Gastrocnemius medialis (tissue), 4 donors: ENCODE data around the gene VTN. TPM values are rescaled to one million over a fixed set of nuclear protein-coding genes. Genes with fewer than 3 reads are reported as not detected.

Source experiments
- ATAC-seq, 2 donors: fragments of 150-250 bp; one replicate each; pipeline ENCODE4 v1.9.1; 2016
- DNase-seq, 2 donors: peaks; one replicate each; pipeline ENCODE4 v3.0.0-alpha.2; 2019
- H3K27ac ChIP-seq, 4 donors: fragments of 200-600 bp; sonication (generic); 1 replicate in 1 of 4; 2 replicates in 3 of 4; pipeline ENCODE4 v1.5.1; 2016 to 2018; ENCODE audit warnings: mild to moderate bottlenecking in 2 of 4, moderate library complexity in 1 of 4
- H3K27me3 ChIP-seq, 3 donors: fragments of 200-600 bp; sonication (generic) in 2 of 3; 1 replicate in 1 of 3; 2 replicates in 2 of 3; pipeline versions ENCODE4 v1.5.1 to v1.6.0; 2016 to 2019; ENCODE audit warnings: mild to moderate bottlenecking in 1 of 3, moderate library complexity in 1 of 3
- H3K36me3 ChIP-seq, 2 donors: fragments of 200-600 bp; sonication (generic) in 1 of 2; one replicate each; pipeline ENCODE4 v1.5.1; 2017 to 2018
- H3K4me1 ChIP-seq, 2 donors: fragments of 200-600 bp; sonication (generic) in 1 of 2; one replicate each; pipeline ENCODE4 v1.5.1; 2016 to 2017; ENCODE audit warnings: mild to moderate bottlenecking in 2 of 2
- H3K4me3 ChIP-seq, 4 donors: fragments of 200-600 bp; sonication (generic) in 3 of 4; 1 replicate in 1 of 4; 2 replicates in 3 of 4; pipeline ENCODE4 v1.5.1; 2016 to 2019; ENCODE audit warnings: mild to moderate bottlenecking in 2 of 4
- H3K9me3 ChIP-seq, 3 donors: fragments of 200-600 bp; sonication (generic) in 2 of 3; 1 replicate in 1 of 3; 2 replicates in 2 of 3; pipeline ENCODE4 v1.5.1; 2016 to 2019
- POLR2A ChIP-seq, 2 donors: fragments of 450-650 bp; IDR thresholded peaks; one replicate each; pipeline ENCODE4 v1.6.1; 2017; ENCODE audit warnings: antibody characterized with exemption in 2 of 2, mild to moderate bottlenecking in 2 of 2, moderate library complexity in 2 of 2
- in situ Hi-C, 4 donors: fragments of 200-750 bp; cut with MboI; loops; one replicate each; pipeline versions ENCODE4 v1.15.0 to v1.8.0; 2017; ENCODE audit warnings: low sequenced_read_pairs in 4 of 4
- intact Hi-C: fragments of 100-400 bp; cut with DNase I; formaldehyde crosslinking; loops from one replicate; pipeline ENCODE4 v1.15.1; 2023; ENCODE audit warnings: low total_unique reads
- total RNA-seq, 4 donors: library from RNA; depleted of rRNA; stranded (reverse); fragments of >200 nt; gene quantifications; one replicate each; pipeline versions ENCODE4 v1.1.0 to v1.2.3, GENCODE V29; 2016
- TF ChIP-seq, protein P1 (sequence below), 5 experiments: fragments of 450-650 bp in 3 of 5; fragments of 200-600 bp in 2 of 5; sonication (generic) in 2 of 5; IDR thresholded peaks in 4 of 5; conservative IDR thresholded peaks in 1 of 5; 1 replicate in 4 of 5; 2 replicates in 1 of 5; pipeline ENCODE4 v1.5.1; 2016 to 2019; ENCODE audit warnings: antibody characterized with exemption in 5 of 5, mild to moderate bottlenecking in 3 of 5, moderate library complexity in 3 of 5

Gene VTN
- total RNA-seq, 4 donors from 2014 or later: 3.8 to 11.5 TPM; not detected in 2

DNA sequence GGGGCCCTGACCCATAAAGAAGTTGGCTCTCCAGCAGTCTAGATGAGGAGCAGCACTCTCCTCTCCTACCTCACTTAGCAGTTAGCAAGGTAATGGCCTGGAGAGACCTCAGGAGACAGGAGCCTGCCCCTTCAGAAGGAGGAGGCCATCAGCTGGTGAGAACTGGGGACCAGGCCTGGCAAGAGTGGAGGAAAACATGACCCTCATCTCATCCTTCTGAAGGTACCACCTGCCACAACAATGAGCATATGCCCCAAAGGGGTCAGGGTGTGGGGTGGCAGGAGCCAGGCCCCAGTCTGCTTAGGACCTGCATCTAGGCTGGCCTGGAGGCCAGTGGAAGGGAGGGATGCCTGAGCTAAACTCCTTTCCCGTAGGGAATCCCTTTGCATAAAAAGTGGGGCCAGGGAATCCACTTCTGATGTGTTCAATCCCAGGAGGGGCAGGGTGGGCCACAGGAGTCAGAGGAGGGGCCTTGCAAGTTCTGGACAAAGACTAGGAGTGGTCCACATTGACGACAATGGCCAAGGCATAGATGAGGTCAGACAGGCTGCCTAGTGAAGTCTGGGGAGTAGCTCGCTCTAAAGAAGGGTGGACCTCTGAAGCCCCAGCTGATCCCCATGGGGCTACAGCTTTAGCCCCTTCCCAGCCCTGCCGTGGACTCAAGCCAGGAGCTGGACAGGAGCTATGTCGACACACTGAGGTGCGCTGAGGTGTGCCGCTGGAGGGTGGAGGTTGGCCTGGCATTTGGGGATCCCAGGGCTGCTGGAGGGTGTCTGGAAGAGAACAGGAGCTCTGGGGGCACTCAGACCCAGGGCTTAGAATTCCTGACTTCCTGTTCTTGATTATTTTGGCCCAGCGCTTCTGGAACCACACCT, 6.1 kb downstream of the VTN start:
- intact Hi-C loops: no loop called here
- in situ Hi-C loops: loop anchor here in 1 of 4 donors (25.0 kb wide), 1 partner anchor 598 kb away; the partner anchor contains the start of gene PHF12
- Histone ChIP-seq H3K9me3 (no peaks in the 10 kb centered on the region), H3K27ac (no peak overlapping the region), H3K4me1 (no peaks in the 10 kb centered on the region), H3K27me3 (no peaks in the 10 kb centered on the region), H3K36me3 (peaks cover 0 to 58% of the 10 kb centered on the region in 2 donors), H3K4me3 (no peak overlapping the region)
- TF ChIP-seq, protein P1, sequence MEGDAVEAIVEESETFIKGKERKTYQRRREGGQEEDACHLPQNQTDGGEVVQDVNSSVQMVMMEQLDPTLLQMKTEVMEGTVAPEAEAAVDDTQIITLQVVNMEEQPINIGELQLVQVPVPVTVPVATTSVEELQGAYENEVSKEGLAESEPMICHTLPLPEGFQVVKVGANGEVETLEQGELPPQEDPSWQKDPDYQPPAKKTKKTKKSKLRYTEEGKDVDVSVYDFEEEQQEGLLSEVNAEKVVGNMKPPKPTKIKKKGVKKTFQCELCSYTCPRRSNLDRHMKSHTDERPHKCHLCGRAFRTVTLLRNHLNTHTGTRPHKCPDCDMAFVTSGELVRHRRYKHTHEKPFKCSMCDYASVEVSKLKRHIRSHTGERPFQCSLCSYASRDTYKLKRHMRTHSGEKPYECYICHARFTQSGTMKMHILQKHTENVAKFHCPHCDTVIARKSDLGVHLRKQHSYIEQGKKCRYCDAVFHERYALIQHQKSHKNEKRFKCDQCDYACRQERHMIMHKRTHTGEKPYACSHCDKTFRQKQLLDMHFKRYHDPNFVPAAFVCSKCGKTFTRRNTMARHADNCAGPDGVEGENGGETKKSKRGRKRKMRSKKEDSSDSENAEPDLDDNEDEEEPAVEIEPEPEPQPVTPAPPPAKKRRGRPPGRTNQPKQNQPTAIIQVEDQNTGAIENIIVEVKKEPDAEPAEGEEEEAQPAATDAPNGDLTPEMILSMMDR (IDR thresholded peaks at IDR 0.05 in 4 of 5, conservative IDR thresholded peaks at IDR 0.05 in 1 of 5): no peak
- no peak for DNase-seq
- ATAC-seq: no peak

DNA sequence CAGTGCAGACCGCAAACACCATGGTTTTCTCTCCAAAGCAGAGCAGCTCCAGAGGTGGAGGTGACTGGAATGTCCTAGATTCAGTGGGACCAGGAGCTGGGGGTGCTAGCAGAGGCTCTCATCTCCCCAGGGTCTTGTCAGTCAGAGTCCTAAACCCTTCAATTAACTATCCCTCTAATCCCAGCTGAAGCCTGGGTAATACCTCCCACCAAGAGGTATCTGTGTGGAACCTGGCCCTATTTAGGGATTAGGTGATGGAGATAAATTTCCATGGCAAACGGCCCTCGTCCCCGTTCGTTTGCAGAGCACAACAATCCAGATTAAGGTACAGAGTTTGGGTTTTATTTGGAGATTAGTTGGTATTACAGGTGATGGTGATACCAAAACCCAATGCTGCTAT, 6.9 kb downstream of the VTN start:
- no peaks in the 10 kb centered on the region for H3K9me3 ChIP-seq
- H3K27me3 ChIP-seq: no peaks in the 10 kb centered on the region
- no peak overlapping the region for H3K4me3 ChIP-seq
- DNase-seq (no peak), ATAC-seq (no peak)
- intact Hi-C loops: no loop called here
- H3K36me3 ChIP-seq: peaks cover 0 to 59% of the 10 kb centered on the region in 2 donors
- TF ChIP-seq POLR2A (IDR thresholded peaks at IDR 0.05): no peak
- TF ChIP-seq, protein P1 (IDR thresholded peaks at IDR 0.05 in 4 of 5, conservative IDR thresholded peaks at IDR 0.05 in 1 of 5): no peak
- in situ Hi-C loops: loop anchor here in 1 of 4 donors (25.0 kb wide), 1 partner anchor 599 kb away; the partner anchor contains the start of gene PHF12
- H3K4me1 ChIP-seq: peaks cover 5 to 7% of the 10 kb centered on the region in 2 donors
- H3K27ac ChIP-seq: no peak overlapping the region

DNA sequence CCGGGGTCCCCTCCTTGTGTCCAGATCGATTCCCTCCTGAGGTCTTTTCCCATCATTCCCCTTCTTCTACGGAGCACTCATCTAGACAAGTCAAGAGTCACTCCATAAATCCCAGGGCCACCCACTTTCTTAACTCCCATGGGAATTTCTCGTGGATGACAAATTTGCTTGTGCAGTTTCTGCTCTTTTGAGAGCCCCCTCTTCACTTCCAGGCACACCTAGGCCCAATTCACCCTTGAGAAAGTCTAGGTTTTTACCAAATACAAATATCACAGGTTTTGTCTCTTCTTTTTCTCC, 12.3 kb downstream of the VTN start:
- Histone ChIP-seq H3K27ac (peak overlapping the region; percentile 94 to 97 (median 96)), H3K27me3 (no peaks in the 10 kb centered on the region), H3K36me3 (peaks cover 4 to 65% of the 10 kb centered on the region in 2 donors), H3K4me1 (peaks cover 24 to 26% of the 10 kb centered on the region in 2 donors), H3K9me3 (no peaks in the 10 kb centered on the region), H3K4me3 (peak overlapping the region; percentile 88 to 98 (median 94))
- ATAC-seq (no peak), DNase-seq (no peak)
- TF ChIP-seq, protein P1 (IDR thresholded peaks at IDR 0.05 in 4 of 5, conservative IDR thresholded peaks at IDR 0.05 in 1 of 5): no peak
- TF ChIP-seq POLR2A (IDR thresholded peaks at IDR 0.05): no peak
- in situ Hi-C loops (loop anchor here in 1 of 4 donors (25.0 kb wide), 1 partner anchor 604 kb away; the partner anchor contains the start of gene PHF12), intact Hi-C loops (loop anchor here (1.0 to 5.0 kb wide), 4 partner anchors 13 to 594 kb away; partner anchors contain the start of genes IFT20, PHF12, SARM1 and TMEM97)

DNA sequence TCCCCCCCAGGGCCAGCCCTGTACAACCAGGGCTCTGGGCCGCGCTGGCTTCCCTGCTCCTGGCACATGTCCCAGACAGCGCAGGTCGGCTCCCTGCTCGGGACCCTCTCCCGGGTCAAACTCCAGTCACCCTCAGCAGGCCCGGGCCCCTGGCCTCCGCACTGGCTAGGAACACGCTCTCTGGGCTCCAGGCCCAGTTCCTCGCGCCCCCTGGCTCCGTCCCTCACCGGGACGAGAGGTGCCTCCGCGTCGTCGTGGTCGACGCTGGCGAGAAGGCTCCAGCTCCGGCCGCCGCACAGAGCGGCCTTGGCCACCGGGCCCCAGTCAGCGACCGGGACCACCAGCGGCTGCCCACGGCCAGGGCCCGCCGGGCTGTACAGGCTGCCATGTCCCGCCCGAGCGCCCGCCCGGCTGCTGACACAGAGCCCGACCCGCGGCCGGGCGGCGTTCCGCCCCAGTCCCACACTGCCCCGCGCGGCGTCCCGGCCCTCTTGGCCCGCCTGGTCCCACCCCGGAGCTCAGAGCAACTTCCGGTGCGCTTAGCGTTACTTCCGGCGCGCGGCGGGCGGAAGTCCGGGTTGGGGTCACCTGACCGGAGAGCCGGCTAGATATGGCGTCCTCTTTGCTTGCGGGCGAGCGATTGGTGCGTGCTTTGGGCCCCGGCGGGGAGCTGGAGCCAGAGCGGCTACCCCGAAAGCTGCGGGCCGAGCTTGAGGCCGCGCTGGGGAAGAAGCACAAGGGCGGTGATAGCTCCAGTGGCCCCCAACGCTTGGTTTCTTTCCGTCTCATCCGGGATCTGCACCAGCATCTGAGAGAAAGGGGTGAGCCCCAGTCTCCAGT, 12.8 kb downstream of the VTN start, which contains the start of gene POLDIP2:
POLDIP2 (minus strand) TSS at position 467 of the 840 bp plus-strand sequence; CDS start at position 388, 79 bp downstream.
- intact Hi-C loops: loop anchor here (1.0 to 5.0 kb wide), 4 partner anchors 14 to 595 kb away; partner anchors contain the start of genes IFT20, PHF12, SARM1 and TMEM97
- peak within 1 kb of the TSS; percentile 94 to 97 (median 96) for H3K27ac ChIP-seq

More for the DNA sequence above, 12.8 kb downstream of the VTN start, which contains the start of gene POLDIP2:
- in situ Hi-C loops: loop anchor here in 1 of 4 donors (25.0 kb wide), 1 partner anchor 605 kb away; the partner anchor contains the start of gene PHF12
- peaks cover 24 to 26% of the 10 kb centered on the region in 2 donors for H3K4me1 ChIP-seq
- DNase-seq: peak; percentile 92 to 94
- H3K27me3 ChIP-seq: no peaks in the 10 kb centered on the region
- TF ChIP-seq POLR2A (IDR thresholded peaks at IDR 0.05): peak; percentile 93 to 97
- TF ChIP-seq, protein P1 (IDR thresholded peaks at IDR 0.05 in 4 of 5, conservative IDR thresholded peaks at IDR 0.05 in 1 of 5): no peak
- H3K9me3 ChIP-seq: no peaks in the 10 kb centered on the region
- peak within 1 kb of the TSS; percentile 88 to 98 (median 94) for H3K4me3 ChIP-seq
- peak; percentile 98 for ATAC-seq
- peaks cover 6 to 65% of the 10 kb centered on the region in 2 donors for H3K36me3 ChIP-seq
